ENCODE measurements around the gene TMEM98. TPM values are rescaled to one million over a fixed set of nuclear protein-coding genes. Genes with fewer than 3 reads are reported as not detected.

Gene TMEM98
- total and polyA plus RNA-seq, 9 of the 15 experiments (the other 6 are each of a cell fraction or from before 2014, with no cell fraction given): 33.5 to 164 (median 84.7) TPM

DNA sequence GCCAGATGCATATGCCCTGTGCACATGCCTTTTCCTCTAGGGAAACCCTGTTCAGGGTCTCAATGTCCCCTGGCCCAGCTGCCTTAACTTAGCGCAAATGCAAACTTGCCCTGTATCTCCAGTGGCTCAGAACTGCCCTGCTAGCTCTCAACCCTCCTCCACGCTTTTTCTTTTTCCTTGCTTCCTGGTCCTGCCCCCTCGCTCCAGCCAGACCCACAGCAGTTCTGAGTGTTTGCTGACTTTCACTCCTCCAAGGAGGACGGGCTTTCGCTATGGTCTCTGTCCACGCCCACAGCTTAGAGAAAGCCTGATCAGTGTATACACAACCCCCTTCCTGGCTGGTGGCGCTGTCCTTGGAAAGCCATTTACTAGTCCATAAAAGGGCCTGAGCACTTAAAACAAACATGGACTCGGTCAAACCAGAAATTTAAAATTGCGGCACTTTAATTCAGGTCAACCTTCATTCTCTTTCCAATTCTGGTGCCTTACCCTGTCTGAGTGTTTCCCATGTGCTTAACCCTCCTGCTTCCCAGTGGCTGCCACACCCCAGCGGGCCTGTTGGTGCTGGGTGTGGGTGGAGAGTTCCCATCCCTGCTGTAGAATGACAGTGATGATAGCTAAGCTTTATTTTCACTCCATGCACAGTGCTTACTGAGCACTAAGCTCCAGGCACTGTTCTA, 15.6 kb upstream of the TMEM98 start (continued):
- TF ChIP-seq, protein P1, sequence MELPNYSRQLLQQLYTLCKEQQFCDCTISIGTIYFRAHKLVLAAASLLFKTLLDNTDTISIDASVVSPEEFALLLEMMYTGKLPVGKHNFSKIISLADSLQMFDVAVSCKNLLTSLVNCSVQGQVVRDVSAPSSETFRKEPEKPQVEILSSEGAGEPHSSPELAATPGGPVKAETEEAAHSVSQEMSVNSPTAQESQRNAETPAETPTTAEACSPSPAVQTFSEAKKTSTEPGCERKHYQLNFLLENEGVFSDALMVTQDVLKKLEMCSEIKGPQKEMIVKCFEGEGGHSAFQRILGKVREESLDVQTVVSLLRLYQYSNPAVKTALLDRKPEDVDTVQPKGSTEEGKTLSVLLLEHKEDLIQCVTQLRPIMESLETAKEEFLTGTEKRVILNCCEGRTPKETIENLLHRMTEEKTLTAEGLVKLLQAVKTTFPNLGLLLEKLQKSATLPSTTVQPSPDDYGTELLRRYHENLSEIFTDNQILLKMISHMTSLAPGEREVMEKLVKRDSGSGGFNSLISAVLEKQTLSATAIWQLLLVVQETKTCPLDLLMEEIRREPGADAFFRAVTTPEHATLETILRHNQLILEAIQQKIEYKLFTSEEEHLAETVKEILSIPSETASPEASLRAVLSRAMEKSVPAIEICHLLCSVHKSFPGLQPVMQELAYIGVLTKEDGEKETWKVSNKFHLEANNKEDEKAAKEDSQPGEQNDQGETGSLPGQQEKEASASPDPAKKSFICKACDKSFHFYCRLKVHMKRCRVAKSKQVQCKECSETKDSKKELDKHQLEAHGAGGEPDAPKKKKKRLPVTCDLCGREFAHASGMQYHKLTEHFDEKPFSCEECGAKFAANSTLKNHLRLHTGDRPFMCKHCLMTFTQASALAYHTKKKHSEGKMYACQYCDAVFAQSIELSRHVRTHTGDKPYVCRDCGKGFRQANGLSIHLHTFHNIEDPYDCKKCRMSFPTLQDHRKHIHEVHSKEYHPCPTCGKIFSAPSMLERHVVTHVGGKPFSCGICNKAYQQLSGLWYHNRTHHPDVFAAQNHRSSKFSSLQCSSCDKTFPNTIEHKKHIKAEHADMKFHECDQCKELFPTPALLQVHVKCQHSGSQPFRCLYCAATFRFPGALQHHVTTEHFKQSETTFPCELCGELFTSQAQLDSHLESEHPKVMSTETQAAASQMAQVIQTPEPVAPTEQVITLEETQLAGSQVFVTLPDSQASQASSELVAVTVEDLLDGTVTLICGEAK (IDR thresholded peaks at IDR 0.05): peak; percentile 58; the same call in 1 of the 2 replicates
- TF ChIP-seq, protein P1 (CRISPR knock-in tag; IDR thresholded peaks at IDR 0.05): no peak
- TF ChIP-seq, protein P2, sequence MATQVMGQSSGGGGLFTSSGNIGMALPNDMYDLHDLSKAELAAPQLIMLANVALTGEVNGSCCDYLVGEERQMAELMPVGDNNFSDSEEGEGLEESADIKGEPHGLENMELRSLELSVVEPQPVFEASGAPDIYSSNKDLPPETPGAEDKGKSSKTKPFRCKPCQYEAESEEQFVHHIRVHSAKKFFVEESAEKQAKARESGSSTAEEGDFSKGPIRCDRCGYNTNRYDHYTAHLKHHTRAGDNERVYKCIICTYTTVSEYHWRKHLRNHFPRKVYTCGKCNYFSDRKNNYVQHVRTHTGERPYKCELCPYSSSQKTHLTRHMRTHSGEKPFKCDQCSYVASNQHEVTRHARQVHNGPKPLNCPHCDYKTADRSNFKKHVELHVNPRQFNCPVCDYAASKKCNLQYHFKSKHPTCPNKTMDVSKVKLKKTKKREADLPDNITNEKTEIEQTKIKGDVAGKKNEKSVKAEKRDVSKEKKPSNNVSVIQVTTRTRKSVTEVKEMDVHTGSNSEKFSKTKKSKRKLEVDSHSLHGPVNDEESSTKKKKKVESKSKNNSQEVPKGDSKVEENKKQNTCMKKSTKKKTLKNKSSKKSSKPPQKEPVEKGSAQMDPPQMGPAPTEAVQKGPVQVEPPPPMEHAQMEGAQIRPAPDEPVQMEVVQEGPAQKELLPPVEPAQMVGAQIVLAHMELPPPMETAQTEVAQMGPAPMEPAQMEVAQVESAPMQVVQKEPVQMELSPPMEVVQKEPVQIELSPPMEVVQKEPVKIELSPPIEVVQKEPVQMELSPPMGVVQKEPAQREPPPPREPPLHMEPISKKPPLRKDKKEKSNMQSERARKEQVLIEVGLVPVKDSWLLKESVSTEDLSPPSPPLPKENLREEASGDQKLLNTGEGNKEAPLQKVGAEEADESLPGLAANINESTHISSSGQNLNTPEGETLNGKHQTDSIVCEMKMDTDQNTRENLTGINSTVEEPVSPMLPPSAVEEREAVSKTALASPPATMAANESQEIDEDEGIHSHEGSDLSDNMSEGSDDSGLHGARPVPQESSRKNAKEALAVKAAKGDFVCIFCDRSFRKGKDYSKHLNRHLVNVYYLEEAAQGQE (IDR thresholded peaks at IDR 0.05; ENCODE audit: borderline replicate concordance): peak; percentile 26; the same call in 1 of the 2 replicates
- TF ChIP-seq, protein P2 (CRISPR knock-in tag; IDR thresholded peaks at IDR 0.05; ENCODE audit: low read depth): no peak; the same call in 1 of the 2 replicates
- 0 out of 2 replicates have a peak, but pooled peaks have one; percentile 49 for TF ChIP-seq HLTF (IDR thresholded peaks at IDR 0.05)
- TF ChIP-seq PHF8 (IDR thresholded peaks at IDR 0.05; ENCODE audit: borderline replicate concordance, low read length): peak; percentile 40; the same call in 1 of the 2 replicates
- TF ChIP-seq ARHGAP35 (IDR thresholded peaks at IDR 0.05; ENCODE audit: partially characterized antibody): no peak
- TF ChIP-seq, protein P3, sequence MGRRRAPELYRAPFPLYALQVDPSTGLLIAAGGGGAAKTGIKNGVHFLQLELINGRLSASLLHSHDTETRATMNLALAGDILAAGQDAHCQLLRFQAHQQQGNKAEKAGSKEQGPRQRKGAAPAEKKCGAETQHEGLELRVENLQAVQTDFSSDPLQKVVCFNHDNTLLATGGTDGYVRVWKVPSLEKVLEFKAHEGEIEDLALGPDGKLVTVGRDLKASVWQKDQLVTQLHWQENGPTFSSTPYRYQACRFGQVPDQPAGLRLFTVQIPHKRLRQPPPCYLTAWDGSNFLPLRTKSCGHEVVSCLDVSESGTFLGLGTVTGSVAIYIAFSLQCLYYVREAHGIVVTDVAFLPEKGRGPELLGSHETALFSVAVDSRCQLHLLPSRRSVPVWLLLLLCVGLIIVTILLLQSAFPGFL (CRISPR knock-in tag; IDR thresholded peaks at IDR 0.05): no peak
- TF ChIP-seq LARP7 (IDR thresholded peaks at IDR 0.05): no peak
- TF ChIP-seq HDGF (IDR thresholded peaks at IDR 0.05): 0 out of 2 replicates have a peak, but pooled peaks have one; percentile 28

Measured in K562 (cell line).